Keratinocyte (primary cell): ENCODE results near the gene SCRN2. TPM values are rescaled to one million over a fixed set of nuclear protein-coding genes. Genes with fewer than 3 reads are reported as not detected.

Experiments used
- DNase-seq: peaks from one replicate; pipeline ENCODE4 v3.0.0-alpha.2; 2011; ENCODE audit warnings: low read depth, missing footprints, low spot score
- FAIRE-seq: peaks from 2 replicates; lab custom pipeline; 2011; peaks lifted over from hg19 to GRCh38; lab: Jason Lieb, UNC
- H2AFZ ChIP-seq: 2 replicates; pipeline ENCODE4 v1.6.0; 2012; ENCODE audit warnings: low read length, control low read depth, inconsistent platforms; ENCODE audit not compliant: control insufficient read depth
- H3K27ac ChIP-seq: 2 replicates; pipeline ENCODE4 v1.5.1; 2011; ENCODE audit warnings: low read length; ENCODE audit not compliant: control insufficient read depth, insufficient read depth
- H3K27me3 ChIP-seq: 3 replicates; pipeline ENCODE4 v1.6.0; 2011; ENCODE audit warnings: low read length; ENCODE audit not compliant: control insufficient read depth, insufficient read depth; ENCODE audit errors: extremely low read depth
- H3K36me3 ChIP-seq, 2 experiments: 2 replicates in 1 of 2; 3 replicates in 1 of 2; pipeline ENCODE4 v1.5.1; 2011; ENCODE audit warnings: low read length in 2 of 2, mild to moderate bottlenecking in 1 of 2; ENCODE audit not compliant: control insufficient read depth in 2 of 2, insufficient read depth in 2 of 2; ENCODE audit errors: extremely low read depth in 1 of 2
- H3K4me1 ChIP-seq: 3 replicates; pipeline ENCODE4 v1.5.1; 2011; ENCODE audit warnings: low read length; ENCODE audit not compliant: control insufficient read depth, insufficient read depth; ENCODE audit errors: extremely low read depth
- H3K4me2 ChIP-seq: 3 replicates; pipeline ENCODE4 v1.6.0; 2011; ENCODE audit warnings: low read depth, low read length; ENCODE audit not compliant: control insufficient read depth, insufficient read depth; ENCODE audit errors: extremely low read depth
- H3K4me3 ChIP-seq, 3 experiments: fragments of 200-600 bp in 1 of 3; sonication (generic) in 1 of 3; 2 replicates in 2 of 3; 3 replicates in 1 of 3; pipeline ENCODE4 v1.5.1; 2011 to 2016; ENCODE audit warnings: low read length in 3 of 3, mild to moderate bottlenecking in 3 of 3, control low read depth in 2 of 3, inconsistent platforms in 1 of 3, low read depth in 1 of 3, mixed read lengths in 1 of 3, mixed run types in 1 of 3, moderate library complexity in 1 of 3; ENCODE audit not compliant: control insufficient read depth in 2 of 3, insufficient read depth in 2 of 3; ENCODE audit errors: extremely low read depth in 1 of 3
- H3K79me2 ChIP-seq: 2 replicates; pipeline ENCODE4 v1.6.0; 2012; ENCODE audit warnings: low read length; ENCODE audit not compliant: control insufficient read depth, insufficient read depth
- H3K9ac ChIP-seq: 3 replicates; pipeline ENCODE4 v1.6.0; 2011; ENCODE audit warnings: low read length; ENCODE audit not compliant: control insufficient read depth, insufficient read depth; ENCODE audit errors: extremely low read depth
- H3K9me1 ChIP-seq: 3 replicates; pipeline ENCODE4 v1.6.0; 2011; ENCODE audit warnings: low read length; ENCODE audit not compliant: control insufficient read depth, insufficient read depth; ENCODE audit errors: extremely low read depth
- H3K9me3 ChIP-seq: 2 replicates; pipeline ENCODE4 v1.5.1; 2012; ENCODE audit warnings: low read depth, low read length; ENCODE audit not compliant: control insufficient read depth
- H4K20me1 ChIP-seq: 3 replicates; pipeline ENCODE4 v1.6.0; 2011; ENCODE audit warnings: low read length; ENCODE audit not compliant: control insufficient read depth, insufficient read depth; ENCODE audit errors: extremely low read depth
- CTCF ChIP-seq, 3 experiments: IDR thresholded peaks in 1 of 3; conservative IDR thresholded peaks in 1 of 3; optimal IDR thresholded peaks in 1 of 3; 2 replicates in 2 of 3; 3 replicates in 1 of 3; pipeline versions ENCODE3 to v1.5.1; 2011; ENCODE audit warnings: low read length in 3 of 3, mild to moderate bottlenecking in 3 of 3, moderate library complexity in 2 of 3, control low read depth in 1 of 3, inconsistent platforms in 1 of 3; ENCODE audit not compliant: insufficient read depth in 2 of 3; ENCODE audit errors: extremely low read depth in 1 of 3
- EZH2 ChIP-seq: IDR thresholded peaks from one replicate; pipeline ENCODE4 v1.6.1; 2012; ENCODE audit warnings: inconsistent platforms, mild to moderate bottlenecking, low read length, moderate library complexity
- dilution Hi-C: fragments of 300-500 bp; cut with MboI; formaldehyde crosslinking; loops from one replicate; pipeline ENCODE4 v1.7.0; 2020; ENCODE audit warnings: low sequenced_read_pairs; ENCODE audit not compliant: extremely low pct_ligation_motif_present
- polyA plus RNA-seq, 5 experiments: library from polyadenylated mRNA; depleted of rRNA in 3 of 5; stranded (reverse) in 3 of 5; stranded (forward) in 1 of 5; unstranded in 1 of 5; fragments of >200 nt; gene quantifications; 1 replicate in 1 of 5; 2 replicates in 3 of 5; 3 replicates in 1 of 5; pipeline versions ENCODE4 v1.2.1 to v1.2.3, GENCODE V29; 2011 to 2012; ENCODE audit warnings: missing spikeins in 2 of 5, low read depth in 1 of 5, low replicate concordance in 1 of 5

Gene SCRN2
- polyA plus RNA-seq, 1 donor (not counting 4 experiments of a cell fraction or from before 2014, with no cell fraction given), result 17.1 TPM

- peaks cover 21% of the 10 kb centered on the region for H3K4me1 ChIP-seq
- DNase-seq (no peak), FAIRE-seq (no peak)
- H3K4me3 ChIP-seq, result no peak overlapping the region
- no peak overlapping the region for H3K9ac ChIP-seq
- H3K27me3 ChIP-seq, result no peaks in the 10 kb centered on the region
- TF ChIP-seq EZH2 (no peak), CTCF (optimal IDR thresholded peaks at IDR 0.05 in 1 of 3, IDR thresholded peaks at IDR 0.05 in 1 of 3, conservative IDR thresholded peaks at IDR 0.05 in 1 of 3; ENCODE audit: extremely low read depth in 1 of 3, insufficient read depth in 2 of 3, low read length in 3 of 3) (no peak)
- dilution Hi-C loops, result no loop called here
- H3K36me3 ChIP-seq, result peaks cover 0 to 19% of the 10 kb centered on the region in 2 experiments
- H3K9me1 ChIP-seq, result no peaks in the 10 kb centered on the region
- no peak overlapping the region for H2AFZ ChIP-seq
- H3K79me2 ChIP-seq, result peaks cover 5% of the 10 kb centered on the region
- no peak overlapping the region for H3K4me2 ChIP-seq
- H3K9me3 ChIP-seq, result no peaks in the 10 kb centered on the region
- H4K20me1 ChIP-seq, result no peaks in the 10 kb centered on the region
- H3K27ac ChIP-seq, result no peak overlapping the region
These were observed 2.4 kb downstream of the SCRN2 start for GRCh38 chr17:47838636-47839035.

- Histone ChIP-seq H3K4me3 (no peak overlapping the region), H3K9me1 (no peaks in the 10 kb centered on the region), H3K79me2 (peaks cover 5% of the 10 kb centered on the region), H4K20me1 (no peaks in the 10 kb centered on the region), H3K27me3 (no peaks in the 10 kb centered on the region), H3K4me2 (no peak overlapping the region), H3K9ac (no peak overlapping the region), H3K27ac (no peak overlapping the region), H3K4me1 (peaks cover 13% of the 10 kb centered on the region), H3K36me3 (peaks cover 0 to 19% of the 10 kb centered on the region in 2 experiments), H3K9me3 (no peaks in the 10 kb centered on the region), H2AFZ (no peak overlapping the region)
- TF ChIP-seq EZH2 (no peak), CTCF (optimal IDR thresholded peaks at IDR 0.05 in 1 of 3, IDR thresholded peaks at IDR 0.05 in 1 of 3, conservative IDR thresholded peaks at IDR 0.05 in 1 of 3; ENCODE audit: extremely low read depth in 1 of 3, insufficient read depth in 2 of 3, low read length in 3 of 3) (no peak)
- dilution Hi-C loops, result no loop called here
- FAIRE-seq (no peak), DNase-seq (no peak)
These were observed 3.6 kb downstream of the SCRN2 start for GRCh38 chr17:47837401-47838039.
